Measurements from ENCODE around the gene CEP68.
"Not testable (repeated sequence)": the region's sequence is repeated elsewhere in the genome, so short reads cannot be mapped to it uniquely, and the experiment has no call there.

The CEP68 gene

DNA sequence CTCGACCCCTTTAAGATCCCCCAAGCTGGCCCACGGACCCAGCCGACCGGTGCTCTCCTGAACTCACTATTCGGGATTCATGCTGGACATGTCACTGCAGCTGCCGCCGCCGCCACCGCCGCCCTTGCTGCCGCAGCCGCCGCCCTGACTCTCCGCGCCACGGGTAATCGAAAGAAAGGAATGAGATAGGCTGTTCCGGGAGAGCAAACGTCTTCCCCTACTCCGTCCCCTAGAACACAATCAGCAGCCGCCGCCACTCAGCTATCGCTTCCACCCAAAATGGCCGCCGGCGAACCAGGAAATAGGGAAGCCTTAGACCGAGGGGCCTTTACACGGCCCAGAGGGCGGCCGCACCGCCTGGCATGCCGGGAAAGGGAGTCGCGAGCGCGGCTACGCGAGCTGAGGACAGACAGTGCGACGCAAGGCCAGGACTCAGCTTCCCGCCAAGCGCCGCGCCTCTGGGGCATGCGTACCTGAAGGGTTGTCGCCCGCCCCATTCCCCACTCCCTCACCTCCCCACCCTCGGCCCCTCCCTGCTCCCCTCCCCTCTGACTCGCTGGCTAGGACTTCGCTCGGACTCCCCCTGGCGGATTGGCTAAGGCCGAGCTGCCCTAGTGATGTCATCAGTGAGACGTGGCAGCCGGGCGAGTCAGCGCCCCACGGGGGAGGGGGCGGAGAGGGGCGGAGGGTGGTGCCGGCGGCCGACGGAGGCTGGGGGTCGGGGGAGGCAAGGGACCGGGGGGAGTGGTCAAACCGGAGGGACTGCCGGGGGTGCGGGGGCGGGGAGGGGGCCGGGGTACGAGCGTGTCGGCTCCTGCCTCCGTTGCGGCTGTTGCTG lies 73.8 kb downstream of the CEP68 start, which contains the start of gene RAB1A:
RAB1A (minus strand) TSS at position 281 of the 838 bp plus-strand sequence; CDS start at position 90, 191 bp downstream.
- peak; percentile 100 for DNase-seq (ENCODE audit: low read depth)

DNA sequence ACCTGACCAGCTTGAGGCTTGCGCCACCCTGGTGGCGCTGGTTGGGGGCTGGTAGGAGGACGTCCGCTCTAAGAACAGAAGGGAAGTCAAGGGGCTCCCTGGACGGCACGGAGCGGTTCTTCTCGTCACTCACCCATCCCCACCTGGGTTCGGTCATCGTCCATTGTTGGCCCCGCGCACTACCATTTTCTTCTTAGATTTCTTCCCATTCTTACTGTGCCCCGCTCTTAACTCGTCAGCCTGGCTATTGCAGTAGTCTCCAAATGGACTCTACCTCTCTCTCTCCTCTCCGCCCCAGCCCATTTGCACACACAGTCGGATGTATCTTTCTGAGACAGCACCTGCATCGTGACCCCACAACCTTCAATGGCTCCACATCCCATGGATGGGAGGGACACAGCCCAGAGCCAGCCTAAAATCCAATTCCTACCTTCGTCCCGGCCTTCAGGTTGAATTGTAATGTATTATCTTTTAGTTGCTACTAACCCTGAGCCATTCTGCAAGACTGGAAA lies 74.5 kb downstream of the CEP68 start:
- no peak for DNase-seq (ENCODE audit: low read depth)

DNA sequence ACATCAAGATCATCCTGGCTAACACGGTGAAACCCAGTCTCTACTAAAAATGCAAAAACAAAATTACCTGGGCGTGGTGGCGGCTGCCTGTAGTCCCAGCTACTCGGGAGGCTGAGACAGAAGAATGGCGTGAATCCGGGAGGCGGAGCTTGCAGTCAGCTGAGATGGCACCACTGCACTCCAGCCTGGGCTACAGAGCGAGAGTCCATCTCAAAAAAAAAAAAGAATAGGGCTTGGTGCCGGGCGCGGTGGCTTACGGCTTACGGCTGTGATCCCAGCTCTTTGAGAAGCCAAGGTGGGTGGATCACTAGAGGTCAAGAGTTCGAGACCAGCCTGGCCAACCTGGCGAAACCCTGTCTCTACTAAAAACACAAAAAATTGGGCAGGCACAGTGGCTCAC lies 76.7 kb downstream of the CEP68 start:
- DNase-seq (ENCODE audit: low read depth): not testable (repeated sequence)

DNA sequence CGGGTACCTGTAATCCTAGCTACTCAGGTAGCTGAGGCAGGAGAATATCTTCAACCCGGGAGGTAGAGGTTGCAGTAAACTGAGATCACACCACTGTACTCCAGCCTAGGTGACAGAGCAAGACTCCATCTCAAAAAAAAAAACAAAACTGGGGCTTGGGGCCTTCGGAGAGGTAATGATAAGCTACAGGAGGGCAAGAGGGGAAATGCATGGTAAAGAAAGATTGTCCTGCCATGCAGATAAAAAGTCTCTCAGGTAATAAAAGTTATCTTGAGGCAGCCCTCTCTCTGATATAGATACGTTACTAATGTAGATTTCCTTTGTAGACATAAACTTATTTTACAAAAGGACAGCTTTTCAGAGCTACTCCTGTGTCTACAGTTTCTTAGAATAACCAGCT lies 77.4 kb downstream of the CEP68 start:
- DNase-seq (ENCODE audit: low read depth): no peak

DNA sequence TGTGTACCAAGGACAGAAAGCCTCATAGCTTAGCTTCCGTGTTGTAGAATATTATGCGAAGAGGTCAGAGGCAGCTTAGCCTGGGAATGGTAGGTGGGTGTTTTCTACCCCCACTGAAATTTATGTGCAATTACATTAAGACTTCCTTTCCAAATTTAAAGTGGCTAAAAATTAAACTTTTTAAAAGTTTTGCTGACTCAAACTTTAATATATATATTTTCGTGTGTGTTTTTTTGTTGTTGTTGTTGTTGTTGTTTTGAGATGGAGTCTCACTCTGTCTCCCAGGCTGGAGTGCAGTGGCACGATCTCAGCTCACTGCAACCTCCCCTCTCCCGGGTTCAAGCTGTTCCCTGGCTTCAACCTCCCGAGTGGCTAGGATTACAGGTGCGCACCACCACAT lies 77.9 kb downstream of the CEP68 start:
- no peak for DNase-seq (ENCODE audit: low read depth)

DNA sequence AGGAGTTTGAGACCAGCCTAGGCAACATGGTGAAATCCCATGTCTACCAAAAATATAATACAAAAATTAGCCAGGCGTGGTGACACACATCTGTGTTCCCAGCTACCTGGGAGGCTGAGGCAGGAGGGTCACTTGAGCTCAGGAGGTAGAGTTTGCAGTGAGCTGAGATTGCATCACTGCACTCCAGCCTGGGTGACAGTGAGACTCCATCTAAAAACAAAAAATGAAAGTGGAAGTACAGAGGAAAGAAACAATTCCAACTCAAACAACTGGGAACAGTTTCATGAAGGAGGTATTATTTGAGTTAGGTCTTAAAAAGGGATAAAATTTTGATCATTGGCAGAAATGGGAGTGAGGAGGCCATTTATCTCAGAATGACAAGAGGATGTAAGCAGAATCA lies 80.0 kb downstream of the CEP68 start:
- no peak for DNase-seq (ENCODE audit: low read depth)
